ENCODE data around the gene OR2AG1.

Gene OR2AG1, protein sequence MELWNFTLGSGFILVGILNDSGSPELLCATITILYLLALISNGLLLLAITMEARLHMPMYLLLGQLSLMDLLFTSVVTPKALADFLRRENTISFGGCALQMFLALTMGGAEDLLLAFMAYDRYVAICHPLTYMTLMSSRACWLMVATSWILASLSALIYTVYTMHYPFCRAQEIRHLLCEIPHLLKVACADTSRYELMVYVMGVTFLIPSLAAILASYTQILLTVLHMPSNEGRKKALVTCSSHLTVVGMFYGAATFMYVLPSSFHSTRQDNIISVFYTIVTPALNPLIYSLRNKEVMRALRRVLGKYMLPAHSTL

GRCh38 chr11:6782720-6783119, at the start of gene OR2AG1:
Gene OR2AG1 (plus strand): TSS chr11:6783020. CDS start chr11:6785038, 2,018 bp downstream.
- DNase-seq = no peak

GRCh38 chr11:6733326-6734275, 49.2 kb upstream of the OR2AG1 start:
- no peak for DNase-seq

DNA sequence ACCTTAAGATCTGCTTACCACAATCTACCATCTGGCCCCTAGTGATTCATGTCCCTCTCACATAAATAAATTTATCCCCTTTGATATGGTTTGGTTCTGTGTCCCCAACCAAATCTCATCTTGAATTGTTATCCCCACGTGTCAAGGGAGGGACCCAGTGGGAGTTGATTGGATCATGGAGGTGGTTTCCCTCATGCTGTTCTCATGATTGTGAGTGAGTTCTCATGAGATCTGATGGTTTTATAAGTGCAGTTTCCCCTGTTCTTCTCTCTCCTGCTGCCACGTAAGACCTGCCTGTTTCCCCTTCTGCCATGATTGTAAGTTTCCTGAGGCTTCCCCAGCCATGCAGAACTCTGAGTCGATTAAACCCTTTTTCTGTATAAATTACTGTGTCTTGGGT, 48.2 kb upstream of the OR2AG1 start:
- DNase-seq = no peak

GRCh38 chr11:6735306-6735705, 47.5 kb upstream of the OR2AG1 start:
- no peak for DNase-seq

DNA sequence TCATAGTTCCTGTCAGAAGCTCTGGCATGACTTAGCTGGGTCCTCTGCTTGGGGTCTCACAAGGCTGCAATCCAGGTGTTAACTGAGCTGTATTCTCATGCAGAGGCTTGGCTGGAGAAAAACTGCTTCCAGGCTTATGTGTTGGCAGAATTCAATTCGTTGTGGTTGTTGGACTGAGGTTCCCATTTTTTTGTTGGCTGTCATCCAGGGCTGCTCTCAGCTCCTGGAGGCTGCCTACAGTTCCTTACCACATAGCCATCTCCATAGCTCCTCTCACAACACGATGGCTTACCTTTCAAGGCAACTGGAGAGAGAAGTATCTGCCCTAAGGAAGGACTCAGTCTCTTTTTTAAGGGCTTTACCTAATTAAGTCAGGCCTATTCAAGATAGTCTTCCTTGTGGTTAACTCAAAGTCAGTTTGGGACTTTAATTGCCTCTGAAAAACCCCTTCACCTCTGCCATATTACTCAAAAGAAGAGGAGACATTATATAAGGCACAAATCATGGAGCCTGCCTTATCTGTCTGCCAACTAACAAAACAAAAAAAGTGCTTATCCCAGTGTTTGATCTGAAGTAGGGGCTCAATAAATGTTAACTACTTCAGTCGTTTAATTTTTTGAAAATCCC, 46.2 kb upstream of the OR2AG1 start:
- no peak for DNase-seq

DNA sequence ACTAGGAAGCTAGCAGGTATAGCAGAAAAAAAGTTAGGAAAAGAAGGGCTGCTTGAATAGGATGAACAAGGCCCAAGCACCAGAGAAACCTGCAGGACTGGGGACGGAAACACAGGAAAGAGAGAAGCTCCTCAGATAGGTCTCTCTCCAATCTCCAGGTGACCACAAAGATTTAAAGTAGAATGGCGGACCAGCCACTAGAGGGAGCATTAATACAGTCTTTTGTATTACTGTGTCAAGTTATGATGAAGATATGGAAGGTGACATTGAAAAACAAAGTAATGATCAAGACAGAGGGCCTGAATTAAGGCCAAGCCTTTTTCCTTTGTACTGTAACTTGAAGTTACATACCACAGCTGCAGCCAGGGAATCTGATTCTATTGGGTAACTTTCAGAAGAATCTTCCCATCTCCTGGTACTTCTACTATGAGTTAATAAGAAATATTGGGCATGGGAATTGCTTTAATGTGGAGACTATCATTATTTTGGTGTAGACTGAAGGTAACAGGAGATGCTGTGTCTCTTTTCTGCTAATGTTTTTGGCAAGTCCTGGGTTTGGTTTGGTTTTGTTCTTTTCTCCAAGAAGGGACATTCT, 44.9 kb upstream of the OR2AG1 start:
- peak; percentile 58 to 75 for DNase-seq

DNA sequence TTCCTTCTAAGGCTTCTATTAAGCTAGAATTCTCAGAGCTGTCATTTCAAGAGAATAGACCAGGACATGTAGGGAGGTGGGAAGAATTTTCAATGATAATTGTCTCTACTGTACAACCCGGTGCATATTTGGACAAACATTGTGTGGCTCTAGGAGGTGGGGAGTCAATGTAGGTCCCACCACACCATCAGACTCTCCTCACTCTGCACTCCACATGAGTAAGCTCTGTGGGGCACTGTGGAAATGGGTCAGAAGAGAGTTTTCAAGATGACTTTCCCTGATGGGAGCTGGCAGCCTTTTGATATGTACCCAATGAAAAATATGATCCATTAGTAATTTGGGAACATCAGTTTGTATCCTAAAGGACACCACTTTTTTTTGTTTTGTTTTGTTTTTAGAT, 44.2 kb upstream of the OR2AG1 start:
- DNase-seq = no peak

DNA sequence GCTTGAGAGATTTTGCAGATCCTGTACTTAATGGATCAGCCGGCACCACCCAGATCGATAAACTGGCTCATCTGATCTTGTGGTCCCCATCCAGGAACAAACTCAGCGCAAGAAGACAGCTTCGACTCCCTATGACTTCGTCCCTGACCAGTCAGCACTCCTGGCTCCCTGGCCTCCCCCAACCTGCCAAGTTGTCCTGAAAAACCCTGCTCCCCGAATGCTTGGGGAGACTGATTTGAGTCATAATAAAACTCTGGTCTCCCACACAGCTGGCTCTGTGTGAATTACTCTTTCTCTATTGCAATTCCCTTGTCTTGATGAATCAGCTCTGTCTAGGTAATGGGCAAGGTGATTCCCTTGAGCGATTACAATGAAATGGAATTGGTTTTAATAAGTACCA, 40.6 kb upstream of the OR2AG1 start:
- DNase-seq = peak; percentile 27 to 49

- no peak for DNase-seq
Observed at GRCh38 chr11:6745018-6745417, 37.8 kb upstream of the OR2AG1 start.

GRCh38 chr11:6745465-6746015, 37.3 kb upstream of the OR2AG1 start:
- no peak for DNase-seq

DNA sequence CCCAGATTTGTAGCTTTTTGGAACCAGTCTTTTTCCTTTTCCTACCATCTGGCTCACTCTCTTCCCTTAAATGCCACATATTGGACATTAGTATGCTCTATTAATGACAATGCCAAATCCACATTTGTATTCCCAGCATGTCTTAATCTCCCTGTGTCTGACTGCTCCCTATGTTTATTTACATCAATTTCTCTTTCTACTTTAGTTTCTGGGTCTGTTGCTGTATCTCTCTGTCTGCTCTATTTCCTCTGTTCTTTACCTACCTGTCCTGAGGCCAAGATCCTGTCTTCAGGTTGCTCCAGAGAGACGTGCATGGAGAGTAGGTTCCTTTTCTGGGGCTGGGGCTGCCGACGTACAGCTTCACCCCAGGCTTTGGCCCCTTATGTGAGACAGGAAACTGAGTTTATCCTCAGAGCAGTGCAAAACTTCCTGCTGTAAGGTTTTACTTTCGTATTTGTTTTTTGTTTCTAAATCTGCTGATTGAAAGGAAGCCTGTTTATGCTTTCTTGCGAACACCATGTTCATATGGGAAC, 36.7 kb upstream of the OR2AG1 start:
- DNase-seq = peak; percentile 33 to 36

DNA sequence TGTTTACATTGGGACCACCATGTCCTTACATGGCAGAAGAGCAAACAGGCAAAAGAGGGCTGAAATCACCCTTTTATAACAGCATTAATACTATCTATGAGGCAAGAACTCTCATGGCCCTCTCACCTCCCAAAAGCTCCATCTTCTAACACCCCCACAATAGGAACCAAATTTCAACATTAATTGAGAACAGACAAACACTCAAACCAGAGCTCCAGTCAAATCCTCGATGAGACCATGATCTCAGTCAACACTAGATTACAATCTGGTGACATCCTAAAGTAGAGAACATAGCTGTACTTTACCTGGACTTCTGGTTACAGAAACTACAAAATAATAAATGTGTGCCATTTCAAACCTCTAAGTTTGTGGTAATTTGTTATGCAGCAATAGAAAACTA, 36.2 kb upstream of the OR2AG1 start:
- no peak for DNase-seq

GRCh38 chr11:6747097-6747668, 35.6 kb upstream of the OR2AG1 start:
- DNase-seq = no peak

DNA sequence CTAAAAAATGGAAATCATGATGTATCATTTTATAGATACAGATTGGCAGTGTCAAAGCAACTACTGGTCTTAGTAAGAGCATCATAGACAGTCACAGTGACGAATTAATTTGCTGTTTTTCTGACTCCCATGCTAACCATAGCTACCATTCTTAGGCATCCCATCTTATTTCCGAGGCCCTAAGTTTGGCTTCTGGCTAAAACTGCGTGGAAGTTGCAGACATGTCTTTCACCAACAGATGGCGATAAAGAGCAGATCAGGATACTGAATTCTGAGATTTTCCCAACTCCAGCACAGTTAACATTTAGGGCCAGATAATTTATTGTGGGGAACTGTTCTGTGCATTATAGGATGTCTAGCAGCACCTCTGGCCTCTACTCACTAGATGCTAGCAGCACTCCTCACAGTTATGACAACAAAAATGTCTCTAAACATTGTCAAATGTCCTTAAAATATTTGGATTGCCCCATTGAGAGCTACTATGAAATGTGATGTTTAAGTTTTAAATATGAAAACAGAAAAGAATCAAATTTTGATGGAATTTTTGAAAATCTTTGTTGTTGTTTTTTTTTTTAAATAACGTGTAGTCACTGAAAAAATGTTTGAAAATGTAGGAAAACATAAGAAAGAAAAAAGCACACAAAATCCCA, 27.4 kb upstream of the OR2AG1 start:
- DNase-seq = peak; percentile 41 to 52

DNA sequence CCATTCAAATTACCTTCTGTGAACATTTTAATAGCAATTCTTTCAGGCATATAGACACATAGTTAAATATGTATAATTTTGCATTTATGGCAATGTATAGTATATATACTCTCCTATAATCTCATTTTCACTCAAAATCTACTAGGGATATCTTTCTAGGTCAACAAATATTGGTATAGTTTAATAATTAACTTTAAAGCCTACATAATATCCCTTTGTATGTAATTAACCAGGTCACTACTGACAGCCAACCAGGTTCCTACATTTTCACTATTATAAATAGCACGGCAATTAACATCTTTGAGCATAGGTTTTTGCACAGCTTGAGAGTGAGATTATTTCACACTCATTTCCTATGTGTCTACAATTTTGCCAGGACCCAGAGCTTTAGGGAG, 26.9 kb upstream of the OR2AG1 start:
- no peak for DNase-seq

GRCh38 chr11:6757373-6757967, 25.4 kb upstream of the OR2AG1 start:
- DNase-seq = peak; percentile 48 to 68

GRCh38 chr11:6771926-6772893, 10.6 kb upstream of the OR2AG1 start, which contains the start of gene OR2AG2:
Gene OR2AG2 (minus strand): TSS chr11:6771976. CDS start chr11:6768957, 3,019 bp downstream.
- DNase-seq = no peak

GRCh38 chr11:6778518-6778917, 4.3 kb upstream of the OR2AG1 start:
- DNase-seq = no peak

GRCh38 chr11:6780829-6781228, 2.0 kb upstream of the OR2AG1 start:
- no peak for DNase-seq

GRCh38 chr11:6790546-6790945, 7.7 kb downstream of the OR2AG1 start:
- no peak for DNase-seq
